SJSA1 (cell line): Measurements from ENCODE around the gene PRKRIP1. TPM values are rescaled to one million over a fixed set of nuclear protein-coding genes. Genes with fewer than 3 reads are reported as not detected.
A peak's percentile ranks its signal among the peaks of the same experiment; 100 is the strongest.

Experiments
- DNase-seq, 2 experiments: peaks; one replicate each; pipeline ENCODE4 v3.0.0-alpha.2; 2015 to 2020; ENCODE audit warnings: low spot score in 2 of 2, low read depth in 1 of 2
- H3K27ac ChIP-seq: fragments of 250-450 bp; sonication (Bioruptor Pico); 2 replicates; pipeline ENCODE4 v1.5.1; 2020; ENCODE audit warnings: mild to moderate bottlenecking, moderate library complexity
- H3K27me3 ChIP-seq: fragments of 250-450 bp; sonication (Bioruptor Pico); replicated peaks from 2 replicates; pipeline ENCODE4 v1.5.1; 2020; ENCODE audit warnings: mild to moderate bottlenecking, moderate library complexity
- H3K36me3 ChIP-seq: fragments of 250-450 bp; sonication (Bioruptor Pico); 2 replicates; pipeline ENCODE4 v1.5.1; 2020; ENCODE audit warnings: mild to moderate bottlenecking
- H3K4me1 ChIP-seq: fragments of 250-450 bp; sonication (Bioruptor Pico); replicated peaks from 2 replicates; pipeline ENCODE4 v1.6.1; 2021; ENCODE audit warnings: mild to moderate bottlenecking
- H3K4me3 ChIP-seq: fragments of 250-450 bp; sonication (Bioruptor Pico); 2 replicates; pipeline ENCODE4 v1.5.1; 2020; ENCODE audit warnings: mild to moderate bottlenecking
- H3K9me3 ChIP-seq: fragments of 250-450 bp; sonication (Bioruptor Pico); replicated peaks from 2 replicates; pipeline ENCODE4 v1.5.1; 2020; ENCODE audit warnings: mild to moderate bottlenecking
- total RNA-seq: library from RNA; depleted of rRNA; stranded (reverse); fragments of >200 nt; shearing (Covaris generic); gene quantifications from 2 replicates; pipeline ENCODE4 v1.2.3, GENCODE V29; 2014

Gene PRKRIP1
- total RNA-seq, 1 experiment from 2014 or later = 29.6 TPM

GRCh38 chr7:102429141-102429899, 33.2 kb downstream of the PRKRIP1 start:
- Histone ChIP-seq H3K9me3 (no peaks in the 10 kb centered on the region), H3K27me3 (no peaks in the 10 kb centered on the region), H3K4me3 (no peak overlapping the region), H3K36me3 (peaks cover 38% of the 10 kb centered on the region), H3K4me1 (peaks cover 27% of the 10 kb centered on the region), H3K27ac (no peak overlapping the region)
- no peak for DNase-seq

DNA sequence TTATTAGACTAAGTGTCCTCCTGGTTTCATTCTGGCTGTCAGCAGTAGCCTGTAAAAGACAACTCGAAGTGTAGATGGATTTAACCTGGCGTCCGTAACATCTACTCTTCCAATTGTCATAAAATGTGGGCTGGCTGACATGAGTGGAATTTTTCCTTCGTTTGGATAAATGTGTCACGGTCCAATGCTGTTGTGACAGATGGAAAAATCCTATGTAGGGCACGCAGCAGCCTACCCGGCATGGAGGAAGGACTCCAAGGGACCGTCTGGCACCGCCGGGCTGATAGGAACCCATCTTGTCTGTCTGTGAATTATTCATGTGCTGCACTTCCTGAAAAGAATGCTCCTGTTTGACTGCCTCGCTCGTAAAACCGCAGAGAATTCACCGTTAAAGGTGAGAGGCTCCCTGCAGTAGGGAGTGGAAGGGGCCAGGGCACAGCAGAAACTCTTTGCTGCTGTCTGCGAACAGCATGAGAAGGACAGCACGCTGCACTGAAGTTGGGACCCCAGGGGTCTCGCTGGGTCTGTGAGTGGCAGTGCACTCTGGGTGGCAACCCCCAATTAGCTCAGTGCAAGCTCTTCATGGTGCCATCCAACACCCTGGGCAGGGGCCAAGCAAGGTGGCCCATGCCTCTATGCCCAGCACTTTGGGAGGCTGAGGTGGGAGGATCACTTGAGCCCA, 35.6 kb downstream of the PRKRIP1 start:
- Histone ChIP-seq H3K27ac (no peak overlapping the region), H3K4me3 (no peak overlapping the region), H3K9me3 (no peaks in the 10 kb centered on the region), H3K4me1 (peaks cover 13% of the 10 kb centered on the region), H3K27me3 (no peaks in the 10 kb centered on the region), H3K36me3 (peaks cover 13% of the 10 kb centered on the region)
- no peak for DNase-seq

DNA sequence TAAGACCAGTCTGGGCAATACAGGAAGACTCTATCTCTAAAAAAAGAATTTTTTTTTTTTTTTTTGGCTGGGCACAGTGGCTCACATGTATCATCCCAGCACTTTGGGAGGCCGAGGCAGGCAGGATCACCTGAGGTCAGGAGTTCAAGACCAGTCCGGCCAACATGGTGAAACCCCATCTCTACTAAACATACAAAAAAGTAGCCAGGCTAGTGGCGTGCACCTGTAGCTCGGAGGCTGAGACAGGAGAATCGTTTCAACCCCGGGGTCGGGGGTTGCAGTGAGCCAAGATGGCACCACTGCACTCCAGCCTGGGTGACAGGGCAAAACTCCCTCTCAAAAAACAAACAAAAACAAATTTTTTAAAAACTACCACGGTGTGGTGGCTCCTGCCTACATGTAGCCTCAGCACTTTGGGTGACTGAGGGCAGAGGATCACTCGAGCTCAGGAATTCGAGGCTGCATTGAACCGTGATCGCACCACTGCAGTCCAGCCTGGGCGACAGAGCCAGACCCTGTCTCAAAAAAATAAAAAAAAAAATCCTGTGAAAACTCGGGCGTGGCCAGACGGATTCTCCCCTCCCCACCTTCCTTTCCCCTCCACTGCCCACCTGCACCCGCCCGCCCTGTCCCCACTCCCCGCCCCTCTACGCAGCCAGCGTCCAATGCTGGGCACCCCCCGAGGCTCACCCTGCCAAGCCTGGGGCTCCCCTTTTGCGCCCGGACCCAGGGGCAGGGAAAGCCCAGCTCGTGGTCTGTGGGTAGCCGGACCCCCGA, 36.5 kb downstream of the PRKRIP1 start:
- no peaks in the 10 kb centered on the region for H3K27me3 ChIP-seq
- H3K9me3 ChIP-seq = no peaks in the 10 kb centered on the region
- no peak for DNase-seq
- H3K4me1 ChIP-seq = peaks cover 13% of the 10 kb centered on the region
- H3K36me3 ChIP-seq = peaks cover 5% of the 10 kb centered on the region
- H3K4me3 ChIP-seq = peak overlapping the region; percentile 67
- no peak overlapping the region for H3K27ac ChIP-seq

GRCh38 chr7:102433219-102434038, 37.3 kb downstream of the PRKRIP1 start, which contains the start of gene ORAI2:
ORAI2 (plus strand) TSS chr7:102433575; CDS start chr7:102438957, 5,382 bp downstream.
- peak within 1 kb of the TSS; percentile 67 for H3K4me3 ChIP-seq
- peak; percentile 39 to 75 for DNase-seq
- H3K27ac ChIP-seq = peak within 1 kb of the TSS; percentile 21; the same call in 1 of the 2 replicates
- no peaks in the 10 kb centered on the region for H3K27me3 ChIP-seq
- H3K36me3 ChIP-seq = peaks cover 4% of the 10 kb centered on the region
- H3K9me3 ChIP-seq = no peaks in the 10 kb centered on the region
- peaks cover 13% of the 10 kb centered on the region for H3K4me1 ChIP-seq

DNA sequence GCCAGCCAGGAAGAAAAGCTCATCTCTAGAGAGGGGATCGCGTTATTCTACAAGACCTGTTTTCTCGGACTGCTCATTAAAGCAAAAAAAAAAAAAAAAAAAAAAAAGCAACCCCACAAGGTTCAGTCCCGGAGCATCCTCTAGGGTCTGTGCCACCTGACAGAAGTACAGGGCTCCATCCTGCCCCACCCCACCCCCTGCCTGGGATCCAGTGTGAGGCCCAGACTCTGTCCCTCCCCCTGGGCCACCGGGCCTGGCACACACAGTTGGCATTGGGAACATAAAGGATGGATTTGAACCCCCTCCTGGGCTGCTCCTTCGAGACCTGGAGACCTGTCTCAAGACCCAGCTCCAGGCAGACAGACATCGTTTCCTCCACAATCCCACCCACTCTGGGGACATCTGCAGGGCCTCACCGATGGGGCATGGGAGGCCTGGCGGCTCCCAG, 37.9 kb downstream of the PRKRIP1 start:
- no peak for DNase-seq
- H3K27ac ChIP-seq = no peak overlapping the region
- peaks cover 10% of the 10 kb centered on the region for H3K36me3 ChIP-seq
- peak overlapping the region; percentile 67 for H3K4me3 ChIP-seq
- no peaks in the 10 kb centered on the region for H3K27me3 ChIP-seq
- peaks cover 16% of the 10 kb centered on the region for H3K4me1 ChIP-seq
- H3K9me3 ChIP-seq = no peaks in the 10 kb centered on the region

GRCh38 chr7:102436118-102436517, 40.0 kb downstream of the PRKRIP1 start:
- no peak overlapping the region for H3K27ac ChIP-seq
- H3K4me3 ChIP-seq = no peak overlapping the region

DNA sequence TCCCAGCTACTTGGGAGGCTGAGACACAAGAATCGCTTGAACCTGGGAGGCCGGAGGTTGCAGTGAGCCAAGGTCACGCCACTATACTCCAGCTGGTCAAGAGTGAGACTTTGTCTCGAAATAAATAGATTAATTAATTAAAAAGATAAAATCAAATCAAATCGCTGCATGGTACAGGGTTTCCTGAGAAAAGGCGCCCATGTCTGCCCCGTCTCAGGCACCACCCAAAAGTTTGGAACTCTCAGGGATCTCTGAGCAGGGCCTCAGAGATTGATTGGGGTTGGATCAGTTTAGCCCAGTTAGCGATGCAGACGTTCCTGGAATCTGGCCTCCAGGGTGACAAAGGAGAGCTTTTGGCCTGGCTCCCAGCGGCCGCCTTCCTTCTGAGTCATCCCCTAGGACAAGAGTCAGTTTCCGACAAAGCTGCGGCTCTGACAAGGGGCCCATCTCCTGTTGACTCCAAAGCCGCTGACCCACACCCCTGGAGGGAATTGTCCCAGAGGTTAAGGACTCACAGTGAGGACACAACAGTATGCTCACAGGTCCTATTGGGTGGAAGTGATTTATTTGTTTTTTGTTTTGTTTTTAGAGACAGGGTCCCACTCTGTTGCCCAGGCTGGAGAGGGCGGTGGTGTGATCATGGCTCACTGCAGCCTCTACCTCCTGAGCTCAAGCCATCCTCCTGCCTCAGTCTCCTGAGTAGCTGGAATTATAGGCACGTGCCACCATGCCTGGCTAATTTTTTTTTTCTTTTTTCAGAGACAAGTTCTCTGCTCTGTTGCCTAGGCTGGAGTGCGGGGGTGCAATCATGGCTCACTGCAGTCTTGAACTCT, 44.0 kb downstream of the PRKRIP1 start:
- no peak overlapping the region for H3K4me3 ChIP-seq
- peaks cover 24% of the 10 kb centered on the region for H3K36me3 ChIP-seq
- peak; percentile 86 to 95 for DNase-seq
- H3K27ac ChIP-seq = peak overlapping the region; percentile 50
- H3K27me3 ChIP-seq = no peaks in the 10 kb centered on the region
- peaks cover 20% of the 10 kb centered on the region for H3K4me1 ChIP-seq
- no peaks in the 10 kb centered on the region for H3K9me3 ChIP-seq

More at GRCh38 chr7:102436118-102436517, 40.0 kb downstream of the PRKRIP1 start:
- no peaks in the 10 kb centered on the region for H3K27me3 ChIP-seq
- H3K36me3 ChIP-seq = peaks cover 17% of the 10 kb centered on the region
- H3K9me3 ChIP-seq = no peaks in the 10 kb centered on the region
- DNase-seq = no peak
- peaks cover 32% of the 10 kb centered on the region for H3K4me1 ChIP-seq

- Histone ChIP-seq H3K27ac (no peak overlapping the region), H3K36me3 (peaks cover 29% of the 10 kb centered on the region), H3K4me1 (peaks cover 32% of the 10 kb centered on the region), H3K4me3 (no peak overlapping the region), H3K9me3 (no peaks in the 10 kb centered on the region), H3K27me3 (no peaks in the 10 kb centered on the region)
- no peak for DNase-seq
Measured at GRCh38 chr7:102444961-102445673, 49.0 kb downstream of the PRKRIP1 start.

- H3K27ac ChIP-seq = no peak overlapping the region
- no peaks in the 10 kb centered on the region for H3K9me3 ChIP-seq
- DNase-seq = no peak
- H3K27me3 ChIP-seq = no peaks in the 10 kb centered on the region
- no peak overlapping the region for H3K4me3 ChIP-seq
- H3K36me3 ChIP-seq = peaks cover 29% of the 10 kb centered on the region
- peaks cover 27% of the 10 kb centered on the region for H3K4me1 ChIP-seq
Measured at GRCh38 chr7:102445674-102446071, 49.5 kb downstream of the PRKRIP1 start.

- DNase-seq = no peak
- Histone ChIP-seq H3K4me3 (no peak overlapping the region), H3K27ac (no peak overlapping the region), H3K4me1 (peaks cover 22% of the 10 kb centered on the region), H3K27me3 (no peaks in the 10 kb centered on the region), H3K36me3 (peaks cover 28% of the 10 kb centered on the region), H3K9me3 (no peaks in the 10 kb centered on the region)
Measured at GRCh38 chr7:102446387-102447156, 50.4 kb downstream of the PRKRIP1 start.

GRCh38 chr7:102447311-102447710, 51.1 kb downstream of the PRKRIP1 start:
- no peak overlapping the region for H3K4me3 ChIP-seq
- H3K36me3 ChIP-seq = peaks cover 20% of the 10 kb centered on the region
- H3K27ac ChIP-seq = no peak overlapping the region
- H3K27me3 ChIP-seq = no peaks in the 10 kb centered on the region
- peaks cover 22% of the 10 kb centered on the region for H3K4me1 ChIP-seq
- DNase-seq = no peak
- H3K9me3 ChIP-seq = no peaks in the 10 kb centered on the region
